HepG2 (cell line): ENCODE data around the gene PMM2. TPM values are rescaled to one million over a fixed set of nuclear protein-coding genes. Genes with fewer than 3 reads are reported as not detected.
A peak's percentile ranks its signal among the peaks of the same experiment; 100 is the strongest.

Experiments
- ETV6 ChIP-seq: sonication (generic); formaldehyde crosslinking; conservative IDR thresholded peaks from 2 replicates; pipeline ENCODE4 v1.4.0; 2020; ENCODE audit warnings: missing genetic modification reagents
- FOXO1 ChIP-seq: sonication (generic); formaldehyde crosslinking; IDR thresholded peaks from 2 replicates; pipeline ENCODE4 v1.4.0; 2020; ENCODE audit warnings: missing genetic modification reagents
- KDM6A ChIP-seq: IDR thresholded peaks from 2 replicates; pipeline ENCODE4 v1.6.1; 2016; ENCODE audit warnings: low read depth
- NCOR1 ChIP-seq: fragments of 200-600 bp; sonication (generic); IDR thresholded peaks from 2 replicates; pipeline ENCODE4 v1.7.0; 2017; ENCODE audit warnings: antibody characterized with exemption, low read length, borderline replicate concordance
- NFKB2 ChIP-seq: sonication (generic); formaldehyde crosslinking; IDR thresholded peaks from 2 replicates; pipeline ENCODE4 v1.4.0; 2020; ENCODE audit warnings: missing genetic modification reagents, borderline replicate concordance
- NONO ChIP-seq, 2 experiments: fragments of 450-650 bp in 1 of 2; sonication (generic) in 1 of 2; formaldehyde crosslinking in 1 of 2; IDR thresholded peaks in 1 of 2; conservative IDR thresholded peaks in 1 of 2; 2 replicates each; pipeline versions ENCODE4 v1.6.1 to v1.8.0; 2017 to 2022; ENCODE audit warnings: mild to moderate bottlenecking in 1 of 2, missing genetic modification reagents in 1 of 2, moderate library complexity in 1 of 2
- POLR2AphosphoS2 ChIP-seq: IDR thresholded peaks from 2 replicates; pipeline ENCODE4 v1.6.1; 2011; ENCODE audit warnings: low read depth, low read length, improper control_type of control experiment
- RBM22 ChIP-seq: fragments of 200-400 bp; formaldehyde crosslinking; optimal IDR thresholded peaks from 2 replicates; pipeline ENCODE3; 2017; ENCODE audit warnings: mild to moderate bottlenecking, low read length, moderate library complexity
- RBM39 ChIP-seq: fragments of 200-400 bp; formaldehyde crosslinking; IDR thresholded peaks from one replicate; pipeline ENCODE4 v1.6.1; 2018; ENCODE audit warnings: antibody characterized with exemption, mild to moderate bottlenecking, low read depth, low read length; ENCODE audit not compliant: poor library complexity, severe bottlenecking
- SALL2 ChIP-seq: sonication (generic); formaldehyde crosslinking; IDR thresholded peaks from 2 replicates; pipeline ENCODE4 v1.8.1; 2023; ENCODE audit warnings: mild to moderate bottlenecking, missing genetic modification reagents, inconsistent platforms
- TBX2 ChIP-seq: sonication (generic); formaldehyde crosslinking; IDR thresholded peaks from 2 replicates; pipeline ENCODE4 v1.5.0; 2020; ENCODE audit warnings: missing genetic modification reagents, mild to moderate bottlenecking, borderline replicate concordance
- ZNF788 ChIP-seq: sonication (generic); formaldehyde crosslinking; IDR thresholded peaks from 2 replicates; pipeline ENCODE4 v1.5.0; 2020; ENCODE audit warnings: mild to moderate bottlenecking, missing genetic modification reagents, borderline replicate concordance
- ZNF883 ChIP-seq: sonication (generic); formaldehyde crosslinking; IDR thresholded peaks from 2 replicates; pipeline ENCODE4 v1.5.1; 2020; ENCODE audit warnings: mild to moderate bottlenecking, missing genetic modification reagents; ENCODE audit errors: not compliant biosample characterization
- ZSCAN12 ChIP-seq: sonication (generic); formaldehyde crosslinking; IDR thresholded peaks from 2 replicates; pipeline ENCODE4 v1.9.0; 2021; ENCODE audit warnings: mild to moderate bottlenecking, missing genetic modification reagents
- polyA plus RNA-seq, 8 experiments: library from polyadenylated mRNA; depleted of rRNA in 3 of 8; stranded (reverse) in 7 of 8; unstranded in 1 of 8; fragments of >200 nt; fragmentation: Illumina TruSeq in 4 of 8; extraction: Trizol in 4 of 8; gene quantifications; 2 replicates each; pipeline versions ENCODE4 v1.2.1 to v1.2.3, GENCODE V29; 2011 to 2016; ENCODE audit warnings: low read depth in 4 of 8, missing spikeins in 1 of 8, mixed read lengths in 1 of 8; ENCODE audit not compliant: insufficient read depth in 1 of 8
- total RNA-seq, 5 experiments: library from RNA; depleted of rRNA; stranded (reverse); fragments of >200 nt; fragmentation: Illumina TruSeq; extraction: Trizol; gene quantifications; 2 replicates each; pipeline ENCODE4 v1.2.3, GENCODE V29; 2016; ENCODE audit warnings: low read depth in 1 of 5
- TF ChIP-seq, protein P1 (sequence below): sonication (generic); formaldehyde crosslinking; IDR thresholded peaks from 2 replicates; pipeline ENCODE4 v1.5.1; 2020; ENCODE audit warnings: mild to moderate bottlenecking, missing genetic modification reagents, moderate library complexity
- TF ChIP-seq, protein P2 (sequence below): sonication (generic); formaldehyde crosslinking; IDR thresholded peaks from 2 replicates; pipeline ENCODE4 v1.5.0; 2020; ENCODE audit warnings: mild to moderate bottlenecking, missing genetic modification reagents, moderate library complexity
- TF ChIP-seq, protein P3 (sequence below): sonication (generic); formaldehyde crosslinking; IDR thresholded peaks from 2 replicates; pipeline ENCODE4 v1.5.1; 2020; ENCODE audit warnings: mild to moderate bottlenecking, missing genetic modification reagents, borderline replicate concordance
- TF ChIP-seq, protein P4 (sequence below): sonication (generic); formaldehyde crosslinking; IDR thresholded peaks from 2 replicates; pipeline ENCODE4 v1.4.0; 2020; ENCODE audit warnings: mild to moderate bottlenecking, missing genetic modification reagents

The PMM2 gene
- total and polyA plus RNA-seq, 2 of the 13 experiments (the other 11 are each of a cell fraction or from before 2014, with no cell fraction given): 52.2 to 93.7 TPM

DNA sequence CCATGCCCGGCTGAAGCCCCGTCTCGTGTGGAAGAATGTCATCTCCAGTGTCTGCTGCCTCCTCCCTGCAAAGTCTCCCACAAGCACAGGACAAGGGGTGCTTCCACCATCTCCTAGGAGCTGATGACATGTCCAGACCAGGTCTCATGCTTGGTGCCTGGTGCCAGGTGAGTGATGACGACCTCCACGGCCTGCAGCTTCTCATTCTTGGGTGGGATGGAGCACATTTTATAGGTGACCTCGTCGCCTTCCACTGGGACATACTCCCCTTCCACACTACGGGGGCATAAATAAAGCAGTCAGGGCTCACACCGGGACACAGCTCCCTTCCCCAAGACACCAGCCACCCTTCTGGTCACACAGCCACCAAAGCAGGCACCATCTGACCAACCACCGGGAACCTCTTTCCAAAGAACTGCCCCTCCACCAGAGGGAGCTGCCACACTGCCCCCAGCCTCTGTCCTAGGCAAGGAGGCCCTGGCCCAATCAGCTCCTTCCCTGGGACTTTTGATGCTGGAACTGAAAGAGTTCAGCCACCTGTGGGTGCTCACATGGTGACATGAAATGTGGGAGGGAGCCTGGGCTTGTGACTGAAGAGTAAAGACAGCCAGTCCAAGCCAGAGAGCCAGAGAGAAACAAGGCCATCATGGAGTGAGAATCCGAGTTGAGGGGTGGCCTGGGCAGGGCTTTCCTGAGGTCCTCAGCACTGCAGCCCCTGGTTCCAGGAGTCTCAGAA is 57.6 kb downstream of the PMM2 start (continued):
- TF ChIP-seq RBM39 (peak; percentile 67), ZSCAN12 (0 out of 2 replicates have a peak, but pooled peaks have one; percentile 43), KDM6A (CRISPR knock-in tag) (no peak), ETV6 (CRISPR knock-in tag) (0 out of 2 replicates have a peak, but pooled peaks have one; percentile 17), NONO (IDR thresholded peaks at IDR 0.05) (no peak), NONO (CRISPR knock-in tag; conservative IDR thresholded peaks at IDR 0.05) (peak; percentile 59; the same call in 1 of the 2 replicates), POLR2AphosphoS2 (peak; percentile 86), RBM22 (peak; percentile 90), ZNF883 (CRISPR knock-in tag) (peak; percentile 64), TBX2 (peak; percentile 13; the same call in 1 of the 2 replicates), NCOR1 (no peak), SALL2 (CRISPR knock-in tag) (0 out of 2 replicates have a peak, but pooled peaks have one; percentile 53), ZNF788 (0 out of 2 replicates have a peak, but pooled peaks have one; percentile 13), NFKB2 (CRISPR knock-in tag) (0 out of 2 replicates have a peak, but pooled peaks have one; percentile 18), FOXO1 (CRISPR knock-in tag) (no peak)
- TF ChIP-seq, protein P1, sequence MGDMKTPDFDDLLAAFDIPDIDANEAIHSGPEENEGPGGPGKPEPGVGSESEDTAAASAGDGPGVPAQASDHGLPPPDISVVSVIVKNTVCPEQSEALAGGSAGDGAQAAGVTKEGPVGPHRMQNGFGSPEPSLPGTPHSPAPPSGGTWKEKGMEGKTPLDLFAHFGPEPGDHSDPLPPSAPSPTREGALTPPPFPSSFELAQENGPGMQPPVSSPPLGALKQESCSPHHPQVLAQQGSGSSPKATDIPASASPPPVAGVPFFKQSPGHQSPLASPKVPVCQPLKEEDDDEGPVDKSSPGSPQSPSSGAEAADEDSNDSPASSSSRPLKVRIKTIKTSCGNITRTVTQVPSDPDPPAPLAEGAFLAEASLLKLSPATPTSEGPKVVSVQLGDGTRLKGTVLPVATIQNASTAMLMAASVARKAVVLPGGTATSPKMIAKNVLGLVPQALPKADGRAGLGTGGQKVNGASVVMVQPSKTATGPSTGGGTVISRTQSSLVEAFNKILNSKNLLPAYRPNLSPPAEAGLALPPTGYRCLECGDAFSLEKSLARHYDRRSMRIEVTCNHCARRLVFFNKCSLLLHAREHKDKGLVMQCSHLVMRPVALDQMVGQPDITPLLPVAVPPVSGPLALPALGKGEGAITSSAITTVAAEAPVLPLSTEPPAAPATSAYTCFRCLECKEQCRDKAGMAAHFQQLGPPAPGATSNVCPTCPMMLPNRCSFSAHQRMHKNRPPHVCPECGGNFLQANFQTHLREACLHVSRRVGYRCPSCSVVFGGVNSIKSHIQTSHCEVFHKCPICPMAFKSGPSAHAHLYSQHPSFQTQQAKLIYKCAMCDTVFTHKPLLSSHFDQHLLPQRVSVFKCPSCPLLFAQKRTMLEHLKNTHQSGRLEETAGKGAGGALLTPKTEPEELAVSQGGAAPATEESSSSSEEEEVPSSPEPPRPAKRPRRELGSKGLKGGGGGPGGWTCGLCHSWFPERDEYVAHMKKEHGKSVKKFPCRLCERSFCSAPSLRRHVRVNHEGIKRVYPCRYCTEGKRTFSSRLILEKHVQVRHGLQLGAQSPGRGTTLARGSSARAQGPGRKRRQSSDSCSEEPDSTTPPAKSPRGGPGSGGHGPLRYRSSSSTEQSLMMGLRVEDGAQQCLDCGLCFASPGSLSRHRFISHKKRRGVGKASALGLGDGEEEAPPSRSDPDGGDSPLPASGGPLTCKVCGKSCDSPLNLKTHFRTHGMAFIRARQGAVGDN (CRISPR knock-in tag): peak; percentile 41
- TF ChIP-seq, protein P2, sequence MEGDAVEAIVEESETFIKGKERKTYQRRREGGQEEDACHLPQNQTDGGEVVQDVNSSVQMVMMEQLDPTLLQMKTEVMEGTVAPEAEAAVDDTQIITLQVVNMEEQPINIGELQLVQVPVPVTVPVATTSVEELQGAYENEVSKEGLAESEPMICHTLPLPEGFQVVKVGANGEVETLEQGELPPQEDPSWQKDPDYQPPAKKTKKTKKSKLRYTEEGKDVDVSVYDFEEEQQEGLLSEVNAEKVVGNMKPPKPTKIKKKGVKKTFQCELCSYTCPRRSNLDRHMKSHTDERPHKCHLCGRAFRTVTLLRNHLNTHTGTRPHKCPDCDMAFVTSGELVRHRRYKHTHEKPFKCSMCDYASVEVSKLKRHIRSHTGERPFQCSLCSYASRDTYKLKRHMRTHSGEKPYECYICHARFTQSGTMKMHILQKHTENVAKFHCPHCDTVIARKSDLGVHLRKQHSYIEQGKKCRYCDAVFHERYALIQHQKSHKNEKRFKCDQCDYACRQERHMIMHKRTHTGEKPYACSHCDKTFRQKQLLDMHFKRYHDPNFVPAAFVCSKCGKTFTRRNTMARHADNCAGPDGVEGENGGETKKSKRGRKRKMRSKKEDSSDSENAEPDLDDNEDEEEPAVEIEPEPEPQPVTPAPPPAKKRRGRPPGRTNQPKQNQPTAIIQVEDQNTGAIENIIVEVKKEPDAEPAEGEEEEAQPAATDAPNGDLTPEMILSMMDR (CRISPR knock-in tag): peak; percentile 69
- TF ChIP-seq, protein P3, sequence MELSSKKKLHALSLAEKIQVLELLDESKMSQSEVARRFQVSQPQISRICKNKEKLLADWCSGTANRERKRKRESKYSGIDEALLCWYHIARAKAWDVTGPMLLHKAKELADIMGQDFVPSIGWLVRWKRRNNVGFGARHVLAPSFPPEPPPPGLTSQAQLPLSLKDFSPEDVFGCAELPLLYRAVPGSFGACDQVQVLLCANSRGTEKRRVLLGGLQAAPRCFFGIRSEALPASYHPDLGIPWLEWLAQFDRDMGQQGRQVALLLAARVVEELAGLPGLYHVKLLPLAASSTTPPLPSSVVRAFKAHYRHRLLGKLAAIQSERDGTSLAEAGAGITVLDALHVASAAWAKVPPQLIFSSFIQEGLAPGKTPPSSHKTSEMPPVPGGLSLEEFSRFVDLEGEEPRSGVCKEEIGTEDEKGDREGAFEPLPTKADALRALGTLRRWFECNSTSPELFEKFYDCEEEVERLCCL (CRISPR knock-in tag): 0 out of 2 replicates have a peak, but pooled peaks have one; percentile 40
- TF ChIP-seq, protein P4, sequence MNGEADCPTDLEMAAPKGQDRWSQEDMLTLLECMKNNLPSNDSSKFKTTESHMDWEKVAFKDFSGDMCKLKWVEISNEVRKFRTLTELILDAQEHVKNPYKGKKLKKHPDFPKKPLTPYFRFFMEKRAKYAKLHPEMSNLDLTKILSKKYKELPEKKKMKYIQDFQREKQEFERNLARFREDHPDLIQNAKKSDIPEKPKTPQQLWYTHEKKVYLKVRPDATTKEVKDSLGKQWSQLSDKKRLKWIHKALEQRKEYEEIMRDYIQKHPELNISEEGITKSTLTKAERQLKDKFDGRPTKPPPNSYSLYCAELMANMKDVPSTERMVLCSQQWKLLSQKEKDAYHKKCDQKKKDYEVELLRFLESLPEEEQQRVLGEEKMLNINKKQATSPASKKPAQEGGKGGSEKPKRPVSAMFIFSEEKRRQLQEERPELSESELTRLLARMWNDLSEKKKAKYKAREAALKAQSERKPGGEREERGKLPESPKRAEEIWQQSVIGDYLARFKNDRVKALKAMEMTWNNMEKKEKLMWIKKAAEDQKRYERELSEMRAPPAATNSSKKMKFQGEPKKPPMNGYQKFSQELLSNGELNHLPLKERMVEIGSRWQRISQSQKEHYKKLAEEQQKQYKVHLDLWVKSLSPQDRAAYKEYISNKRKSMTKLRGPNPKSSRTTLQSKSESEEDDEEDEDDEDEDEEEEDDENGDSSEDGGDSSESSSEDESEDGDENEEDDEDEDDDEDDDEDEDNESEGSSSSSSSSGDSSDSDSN: 0 out of 2 replicates have a peak, but pooled peaks have one; percentile 18
